ENCODE measurements around the gene DPF3.

DNA sequence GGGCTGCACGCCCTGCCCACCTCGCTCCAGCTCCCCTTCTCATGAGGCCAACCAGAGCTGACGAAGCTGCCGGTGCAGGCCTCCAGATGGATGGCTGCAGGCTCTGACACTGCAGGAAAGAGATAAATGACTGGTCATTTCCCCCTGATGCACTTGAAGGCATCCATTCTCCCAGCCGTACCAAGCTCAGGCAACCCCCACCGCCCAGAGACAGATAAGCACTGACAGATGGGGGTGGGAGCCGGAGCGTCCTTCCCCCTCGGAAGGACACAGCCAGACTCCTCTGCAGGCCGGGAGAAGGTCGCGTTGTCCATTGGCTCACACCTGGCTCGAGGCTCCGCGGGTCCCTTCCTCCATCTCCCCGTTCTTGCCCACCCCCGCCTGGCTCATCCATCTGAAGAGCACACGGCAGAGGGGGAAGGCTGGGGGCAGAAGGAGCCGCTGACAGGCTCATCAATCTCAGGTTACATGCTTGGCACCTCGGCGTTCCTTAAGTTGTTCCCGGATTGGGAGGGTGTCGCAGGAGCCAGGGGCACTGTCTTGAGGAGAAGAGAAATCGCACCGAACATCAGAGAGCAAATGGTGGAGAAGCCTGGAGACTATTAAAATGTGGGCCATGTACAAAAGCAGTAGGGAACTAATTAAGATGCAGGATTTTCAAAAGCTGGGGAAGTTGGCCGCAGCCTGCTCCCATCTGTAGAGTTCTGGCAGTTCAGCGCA is 151.6 kb downstream of the DPF3 start:
- TF ChIP-seq TAF1 (IDR thresholded peaks at IDR 0.05; ENCODE audit: low read depth, low read length) (no peak), POLR2A (IDR thresholded peaks at IDR 0.05; ENCODE audit: low read depth, low read length) (no peak), SPI1 (IDR thresholded peaks at IDR 0.05; ENCODE audit: low read depth, low read length) (no peak)
